ENCODE measurements around the gene HDLBP. TPM values are rescaled to one million over a fixed set of nuclear protein-coding genes. Genes with fewer than 3 reads are reported as not detected.
A peak's percentile ranks its signal among the peaks of the same experiment; 100 is the strongest.
"Not testable (repeated sequence)": the region's sequence is repeated elsewhere in the genome, so short reads cannot be mapped to it uniquely, and the experiment has no call there.

Gene HDLBP
- total RNA-seq, 1 donor from 2014 or later: 922 TPM

DNA sequence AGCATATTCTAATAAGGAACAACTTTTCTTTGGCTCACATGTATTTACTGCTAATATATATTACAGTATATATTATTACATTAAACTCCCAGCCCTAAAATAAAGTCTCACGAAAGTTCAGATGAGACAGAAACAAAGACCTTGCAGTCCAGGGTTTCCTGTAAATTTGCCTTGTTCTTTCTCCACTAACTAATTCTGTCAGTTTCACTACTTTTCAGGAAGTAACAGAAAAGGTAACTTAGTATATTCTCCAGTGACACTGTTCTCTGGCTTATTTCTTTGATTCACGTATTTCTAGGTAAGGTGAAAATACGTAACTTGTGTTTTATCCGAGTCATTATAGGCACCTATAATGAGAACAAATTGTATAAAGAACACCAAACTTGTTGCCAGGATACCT, 35.2 kb downstream of the HDLBP start:
- Histone ChIP-seq H3K9me3 (ENCODE audit: insufficient read depth, low read depth, low read length) (no peaks in the 10 kb centered on the region), H3K4me3 (ENCODE audit: insufficient read depth, low read depth, low read length) (no peak overlapping the region), H3K79me2 (ENCODE audit: insufficient read depth, low read length) (peaks cover 97% of the 10 kb centered on the region), H2AFZ (ENCODE audit: low read depth, low read length) (no peak overlapping the region), H3K27me3 (ENCODE audit: insufficient read depth, low read length) (no peaks in the 10 kb centered on the region), H4K20me1 (ENCODE audit: insufficient read depth, low read length) (peaks cover 77% of the 10 kb centered on the region), H3K36me3 (ENCODE audit: insufficient read depth, low read length) (peaks cover 3% of the 10 kb centered on the region), H3K4me2 (ENCODE audit: low read length) (no peak overlapping the region), H3K4me1 (ENCODE audit: insufficient read depth, low read length) (no peaks in the 10 kb centered on the region), H3K27ac (ENCODE audit: low read depth, low read length) (no peak overlapping the region), H3K9ac (ENCODE audit: low read length) (no peak overlapping the region)
- H3K36me3 Mint-ChIP-seq (ENCODE audit: low read depth, unreplicated experiment): peaks cover 3% of the 10 kb centered on the region
- H3K9me3 Mint-ChIP-seq (ENCODE audit: unreplicated experiment): peaks cover 2% of the 10 kb centered on the region
- H3K27ac Mint-ChIP-seq (ENCODE audit: unreplicated experiment): no peak overlapping the region
- H3K4me3 Mint-ChIP-seq (ENCODE audit: unreplicated experiment): no peak overlapping the region
- FAIRE-seq (no peak), DNase-seq (ENCODE audit: low read depth) (no peak)
- peaks cover 15% of the 10 kb centered on the region for H3K4me1 Mint-ChIP-seq (ENCODE audit: low read depth, unreplicated experiment)
- TF ChIP-seq EZH2 (IDR thresholded peaks at IDR 0.05; ENCODE audit: insufficient read depth, low read length): no peak
- TF ChIP-seq, protein P1, sequence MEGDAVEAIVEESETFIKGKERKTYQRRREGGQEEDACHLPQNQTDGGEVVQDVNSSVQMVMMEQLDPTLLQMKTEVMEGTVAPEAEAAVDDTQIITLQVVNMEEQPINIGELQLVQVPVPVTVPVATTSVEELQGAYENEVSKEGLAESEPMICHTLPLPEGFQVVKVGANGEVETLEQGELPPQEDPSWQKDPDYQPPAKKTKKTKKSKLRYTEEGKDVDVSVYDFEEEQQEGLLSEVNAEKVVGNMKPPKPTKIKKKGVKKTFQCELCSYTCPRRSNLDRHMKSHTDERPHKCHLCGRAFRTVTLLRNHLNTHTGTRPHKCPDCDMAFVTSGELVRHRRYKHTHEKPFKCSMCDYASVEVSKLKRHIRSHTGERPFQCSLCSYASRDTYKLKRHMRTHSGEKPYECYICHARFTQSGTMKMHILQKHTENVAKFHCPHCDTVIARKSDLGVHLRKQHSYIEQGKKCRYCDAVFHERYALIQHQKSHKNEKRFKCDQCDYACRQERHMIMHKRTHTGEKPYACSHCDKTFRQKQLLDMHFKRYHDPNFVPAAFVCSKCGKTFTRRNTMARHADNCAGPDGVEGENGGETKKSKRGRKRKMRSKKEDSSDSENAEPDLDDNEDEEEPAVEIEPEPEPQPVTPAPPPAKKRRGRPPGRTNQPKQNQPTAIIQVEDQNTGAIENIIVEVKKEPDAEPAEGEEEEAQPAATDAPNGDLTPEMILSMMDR (IDR thresholded peaks at IDR 0.05; ENCODE audit: insufficient read depth, low read depth, low read length): no peak
- H3K27me3 Mint-ChIP-seq (ENCODE audit: low read depth, unreplicated experiment): no peaks in the 10 kb centered on the region

DNA sequence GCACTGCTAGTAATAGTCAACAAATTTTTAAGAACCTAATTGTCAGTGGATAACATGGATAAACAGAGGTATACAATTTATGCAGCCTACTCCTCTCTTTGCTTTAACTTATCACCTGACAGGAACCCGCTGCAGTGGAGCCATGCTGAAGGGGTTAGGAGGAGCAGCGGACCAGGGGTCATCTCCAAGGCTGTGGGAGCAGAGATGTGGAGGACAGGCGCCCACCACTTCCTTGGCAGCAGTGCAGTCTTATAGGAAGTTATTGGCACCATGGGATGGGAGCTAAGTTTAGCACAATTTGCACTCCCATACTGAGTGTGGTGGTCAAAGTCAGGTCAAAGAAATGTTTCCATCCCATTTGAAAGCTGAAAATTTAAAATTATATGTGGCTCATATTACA, 35.6 kb downstream of the HDLBP start:
- Histone ChIP-seq H3K36me3 (ENCODE audit: insufficient read depth, low read length) (no peaks in the 10 kb centered on the region), H3K79me2 (ENCODE audit: insufficient read depth, low read length) (peaks cover 97% of the 10 kb centered on the region), H3K9me3 (ENCODE audit: insufficient read depth, low read depth, low read length) (no peaks in the 10 kb centered on the region), H3K9ac (ENCODE audit: low read length) (no peak overlapping the region), H3K27ac (ENCODE audit: low read depth, low read length) (no peak overlapping the region), H2AFZ (ENCODE audit: low read depth, low read length) (no peak overlapping the region), H3K4me3 (ENCODE audit: insufficient read depth, low read depth, low read length) (no peak overlapping the region), H3K4me1 (ENCODE audit: insufficient read depth, low read length) (no peaks in the 10 kb centered on the region), H3K4me2 (ENCODE audit: low read length) (no peak overlapping the region), H4K20me1 (ENCODE audit: insufficient read depth, low read length) (peaks cover 77% of the 10 kb centered on the region), H3K27me3 (ENCODE audit: insufficient read depth, low read length) (no peaks in the 10 kb centered on the region)
- no peak for DNase-seq (ENCODE audit: low read depth)
- FAIRE-seq: no peak
- no peaks in the 10 kb centered on the region for H3K27me3 Mint-ChIP-seq (ENCODE audit: low read depth, unreplicated experiment)
- H3K4me1 Mint-ChIP-seq (ENCODE audit: low read depth, unreplicated experiment): peaks cover 15% of the 10 kb centered on the region
- peaks cover 3% of the 10 kb centered on the region for H3K36me3 Mint-ChIP-seq (ENCODE audit: low read depth, unreplicated experiment)
- peaks cover 3% of the 10 kb centered on the region for H3K9me3 Mint-ChIP-seq (ENCODE audit: unreplicated experiment)
- peak overlapping the region; percentile 84 for H3K27ac Mint-ChIP-seq (ENCODE audit: unreplicated experiment)
- TF ChIP-seq EZH2 (IDR thresholded peaks at IDR 0.05; ENCODE audit: insufficient read depth, low read length): no peak
- TF ChIP-seq, protein P1 (IDR thresholded peaks at IDR 0.05; ENCODE audit: insufficient read depth, low read depth, low read length): no peak
- H3K4me3 Mint-ChIP-seq (ENCODE audit: unreplicated experiment): no peak overlapping the region

DNA sequence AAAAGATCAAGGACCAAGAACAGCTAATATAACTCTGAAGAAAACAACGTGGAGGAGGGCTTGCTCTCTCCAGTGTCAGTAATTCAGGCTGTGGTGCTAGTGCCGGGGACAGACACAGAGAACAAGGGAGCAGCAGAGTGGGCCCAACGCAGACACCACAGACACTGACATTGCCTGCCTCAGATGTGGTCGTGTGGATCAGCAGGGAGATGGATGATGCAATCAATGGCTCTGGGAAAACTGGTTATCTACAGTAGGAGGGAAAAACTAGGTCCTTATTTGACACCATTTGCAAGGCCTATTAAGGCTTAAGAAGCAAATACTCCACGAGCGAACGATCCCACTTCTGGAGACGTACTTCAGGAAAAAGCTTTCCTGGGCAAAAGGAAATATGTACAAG, 36.1 kb downstream of the HDLBP start:
- H2AFZ ChIP-seq (ENCODE audit: low read depth, low read length): no peak overlapping the region
- no peak overlapping the region for H3K4me2 ChIP-seq (ENCODE audit: low read length)
- Mint-ChIP-seq H3K27ac (ENCODE audit: unreplicated experiment) (peak overlapping the region; percentile 84), H3K27me3 (ENCODE audit: low read depth, unreplicated experiment) (no peaks in the 10 kb centered on the region), H3K36me3 (ENCODE audit: low read depth, unreplicated experiment) (peaks cover 5% of the 10 kb centered on the region), H3K4me3 (ENCODE audit: unreplicated experiment) (peak overlapping the region; percentile 55), H3K9me3 (ENCODE audit: unreplicated experiment) (peaks cover 3% of the 10 kb centered on the region), H3K4me1 (ENCODE audit: low read depth, unreplicated experiment) (peaks cover 15% of the 10 kb centered on the region)
- no peak overlapping the region for H3K27ac ChIP-seq (ENCODE audit: low read depth, low read length)
- H3K9me3 ChIP-seq (ENCODE audit: insufficient read depth, low read depth, low read length): no peaks in the 10 kb centered on the region
- H3K4me1 ChIP-seq (ENCODE audit: insufficient read depth, low read length): no peaks in the 10 kb centered on the region
- H4K20me1 ChIP-seq (ENCODE audit: insufficient read depth, low read length): peaks cover 77% of the 10 kb centered on the region
- no peaks in the 10 kb centered on the region for H3K27me3 ChIP-seq (ENCODE audit: insufficient read depth, low read length)
- H3K79me2 ChIP-seq (ENCODE audit: insufficient read depth, low read length): peaks cover 97% of the 10 kb centered on the region
- H3K36me3 ChIP-seq (ENCODE audit: insufficient read depth, low read length): no peaks in the 10 kb centered on the region
- FAIRE-seq: no peak
- no peak for TF ChIP-seq EZH2 (IDR thresholded peaks at IDR 0.05; ENCODE audit: insufficient read depth, low read length)
- TF ChIP-seq, protein P1 (IDR thresholded peaks at IDR 0.05; ENCODE audit: insufficient read depth, low read depth, low read length): no peak
- DNase-seq (ENCODE audit: low read depth): no peak
- H3K4me3 ChIP-seq (ENCODE audit: insufficient read depth, low read depth, low read length): no peak overlapping the region
- H3K9ac ChIP-seq (ENCODE audit: low read length): no peak overlapping the region

DNA sequence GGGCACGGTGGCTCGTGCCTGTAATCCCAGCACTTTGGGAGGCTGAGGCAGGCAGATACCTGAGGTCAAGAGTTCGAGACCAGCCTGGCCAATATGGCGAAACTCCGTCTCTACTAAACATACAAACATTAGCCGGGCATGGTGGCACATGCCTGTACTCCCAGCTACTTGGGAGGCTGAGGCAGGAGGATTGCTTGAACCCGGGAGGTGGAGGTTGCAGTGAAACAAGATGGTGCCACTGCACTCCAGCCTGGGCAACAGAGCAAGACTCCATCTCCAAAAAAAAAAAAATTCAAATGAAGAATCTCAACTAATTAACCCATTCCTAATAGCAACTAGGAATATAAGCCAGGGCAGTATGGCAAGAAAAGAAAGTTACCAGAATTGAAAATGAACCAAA, 37.2 kb downstream of the HDLBP start:
- not testable (repeated sequence) for H3K27ac ChIP-seq (ENCODE audit: low read depth, low read length); H3K36me3 ChIP-seq (ENCODE audit: insufficient read depth, low read length); DNase-seq (ENCODE audit: low read depth); H3K9me3 ChIP-seq (ENCODE audit: insufficient read depth, low read depth, low read length); H3K4me3 ChIP-seq (ENCODE audit: insufficient read depth, low read depth, low read length); H3K36me3 Mint-ChIP-seq (ENCODE audit: low read depth, unreplicated experiment); H3K4me3 Mint-ChIP-seq (ENCODE audit: unreplicated experiment); H3K9ac ChIP-seq (ENCODE audit: low read length); H3K27ac Mint-ChIP-seq (ENCODE audit: unreplicated experiment); H3K9me3 Mint-ChIP-seq (ENCODE audit: unreplicated experiment); H3K27me3 ChIP-seq (ENCODE audit: insufficient read depth, low read length); H2AFZ ChIP-seq (ENCODE audit: low read depth, low read length); FAIRE-seq; H3K27me3 Mint-ChIP-seq (ENCODE audit: low read depth, unreplicated experiment); H3K4me1 ChIP-seq (ENCODE audit: insufficient read depth, low read length); H3K4me2 ChIP-seq (ENCODE audit: low read length)
- Histone ChIP-seq H4K20me1 (ENCODE audit: insufficient read depth, low read length) (peaks cover 78% of the 10 kb centered on the region), H3K79me2 (ENCODE audit: insufficient read depth, low read length) (peaks cover 100% of the 10 kb centered on the region)
- H3K4me1 Mint-ChIP-seq (ENCODE audit: low read depth, unreplicated experiment): peaks cover 21% of the 10 kb centered on the region

All from astrocyte (in vitro differentiated cells and primary cell).